Activated CD4-positive, alpha-beta T cell treated with anti-CD3 and anti-CD28 coated beads, Interleukin-2, amount 50 U/mL, for 24 hours (primary cell): Measurements from ENCODE around the gene FCAMR.

Experiments
- DNase-seq, 2 donors: peaks; one replicate each; pipeline ENCODE4 v3.0.0-alpha.2; 2020; ENCODE audit warnings: low read depth in 1 of 2, low spot score in 1 of 2

FCAMR gene

DNA sequence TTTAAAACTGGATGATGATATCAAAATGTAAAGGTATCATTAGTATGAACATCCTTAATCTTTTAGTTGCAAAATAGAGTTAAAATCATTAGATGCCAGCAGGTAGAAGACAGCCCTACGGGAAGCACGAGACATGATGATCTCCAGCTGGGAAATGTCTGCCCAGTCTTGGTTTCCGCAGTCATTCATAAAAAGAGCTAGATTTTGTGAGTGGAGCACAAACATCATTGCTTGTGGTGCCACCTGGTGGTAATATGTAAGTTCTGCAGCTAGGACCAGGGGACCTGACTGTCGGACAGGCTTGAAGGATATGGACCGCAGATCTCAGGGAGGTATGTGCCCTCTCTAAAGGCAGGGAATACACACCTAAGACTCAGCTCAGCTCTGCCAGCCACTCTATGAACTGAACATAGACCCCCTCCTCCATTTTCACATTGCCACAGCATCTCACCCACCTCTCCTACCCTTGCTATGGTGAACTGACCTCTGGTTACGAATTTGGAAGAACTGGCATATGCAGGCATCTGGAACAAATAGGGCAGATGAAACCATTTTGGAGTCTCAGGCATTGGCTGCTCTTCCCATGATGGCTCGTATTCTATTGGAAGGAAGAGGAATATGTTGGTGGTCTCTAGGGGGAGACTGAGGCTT, 57.7 kb downstream of the FCAMR start:
- peak in 1 of 2 donors; percentile 69 for DNase-seq

DNA sequence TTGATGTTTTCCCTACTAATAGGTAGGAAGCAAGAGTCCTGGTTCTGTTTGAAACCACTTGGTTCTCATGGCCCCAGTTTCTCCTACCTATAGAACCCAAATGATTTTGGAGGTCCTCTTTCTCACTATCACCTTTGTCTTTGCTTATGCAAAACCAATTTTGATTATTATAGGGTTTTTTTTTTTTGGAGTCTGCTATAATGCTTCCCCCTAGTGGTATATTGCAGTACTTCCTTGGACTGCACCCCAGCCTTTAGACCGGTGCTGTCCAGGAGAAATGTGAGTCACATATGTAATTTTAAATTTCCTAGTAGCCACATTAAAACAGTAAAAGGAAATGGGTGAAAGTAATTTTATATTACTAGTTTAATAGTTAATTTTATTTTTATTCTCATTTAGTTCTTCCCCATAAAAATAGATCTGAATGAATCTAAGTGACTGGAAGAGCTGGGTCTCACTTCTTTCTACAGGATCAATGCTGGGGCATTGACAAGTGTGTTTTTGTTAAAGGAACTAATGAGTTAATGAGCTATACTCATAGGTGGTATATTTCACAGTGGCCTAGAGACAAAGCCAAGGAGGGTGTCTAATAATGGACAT, 59.1 kb downstream of the FCAMR start:
- no peak for DNase-seq

DNA sequence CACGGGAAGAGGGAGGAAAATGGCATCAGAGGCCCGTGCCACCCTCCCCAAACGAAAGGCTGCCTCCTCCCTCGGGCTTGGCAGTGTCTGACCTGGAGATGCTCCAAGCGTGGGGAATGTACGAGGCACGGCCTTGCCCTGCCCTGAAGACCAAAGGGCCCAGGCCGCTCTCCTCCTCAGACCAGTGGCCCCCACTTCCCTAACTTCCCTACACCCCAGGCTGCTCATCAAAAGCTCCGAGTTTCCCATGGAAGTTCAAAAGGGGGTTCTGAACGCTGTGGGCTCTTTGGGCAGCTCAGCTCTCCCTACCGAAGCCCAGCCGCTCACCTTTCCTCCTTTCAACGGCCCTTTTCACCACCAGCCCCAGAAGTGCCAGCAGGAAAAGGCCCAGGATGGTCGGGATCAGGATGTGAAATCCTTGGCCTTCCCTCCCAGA, 60.4 kb downstream of the FCAMR start:
- DNase-seq: no peak

DNA sequence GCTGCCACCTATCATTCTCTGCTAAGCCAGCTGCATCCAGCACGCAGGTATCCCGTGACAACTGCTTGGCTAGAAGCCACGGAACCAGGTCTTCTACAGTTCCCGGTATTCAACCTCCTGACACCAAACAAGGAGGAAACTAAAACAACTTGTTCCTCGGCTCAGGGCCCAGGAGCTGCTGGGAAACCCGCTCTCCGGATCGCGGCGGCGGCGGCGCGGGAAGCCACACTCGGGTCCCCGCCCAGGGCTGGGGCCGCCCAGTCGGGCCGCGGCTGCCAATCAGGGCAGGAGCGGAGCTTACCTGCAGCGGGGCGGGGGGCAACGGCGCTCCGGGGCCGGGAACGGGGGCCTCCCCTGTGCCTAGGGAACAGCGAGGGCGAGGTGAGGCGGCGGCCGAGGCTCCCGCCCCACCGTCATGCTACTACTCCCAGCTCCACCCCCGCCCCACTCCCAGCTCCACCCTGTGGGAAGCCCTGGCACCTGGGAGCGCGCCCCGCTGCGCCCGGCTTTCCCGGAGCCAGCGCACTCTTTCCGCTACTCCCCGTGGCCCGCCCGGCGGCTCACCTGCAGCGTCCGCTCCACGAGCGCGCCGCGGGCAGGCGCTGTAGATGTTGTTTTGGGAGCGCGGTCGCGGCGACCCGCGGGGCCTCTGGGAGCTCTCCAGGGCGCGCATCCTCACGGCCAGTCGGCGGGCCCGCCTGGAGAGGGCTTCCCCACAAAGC, 60.9 kb downstream of the FCAMR start:
- no peak for DNase-seq

DNA sequence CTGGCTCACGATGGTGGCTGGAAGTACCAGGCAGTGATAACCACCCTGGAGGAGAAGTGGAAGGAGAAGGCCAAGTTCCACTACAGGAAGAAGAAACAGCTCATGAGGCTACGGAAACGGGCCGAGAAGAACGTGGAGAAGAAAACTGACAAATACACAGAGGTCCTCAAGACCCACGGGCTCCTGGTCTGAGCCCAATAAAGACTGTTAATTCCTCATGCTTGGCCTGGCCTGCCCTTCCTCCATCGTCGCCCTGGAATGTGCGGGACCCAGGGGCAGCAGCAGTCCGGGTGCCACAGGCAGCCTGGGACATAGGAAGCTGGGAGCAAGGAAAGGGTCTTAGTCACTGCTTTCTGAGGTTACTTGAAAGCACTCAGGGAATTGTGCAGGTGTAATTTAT, 62.2 kb downstream of the FCAMR start:
- no peak for DNase-seq
